ENCODE measurements around the gene DKC1.

- TF ChIP-seq CTCF (conservative IDR thresholded peaks at IDR 0.05 in 1 of 2, IDR thresholded peaks at IDR 0.05 in 1 of 2; ENCODE audit: extremely low read depth in 1 of 2, insufficient read depth in 1 of 2, low read depth in 1 of 2, low read length in 2 of 2) (no peak), EZH2 (IDR thresholded peaks at IDR 0.05; ENCODE audit: borderline replicate concordance, low read length) (no peak)
Measured at GRCh38 chrX:154719132-154719675, 43.5 kb upstream of the DKC1 start.

Data from mammary epithelial cell (primary cell).